Measurements from ENCODE around the gene MYADML2.
A peak's percentile ranks its signal among the peaks of the same experiment; 100 is the strongest.

The MYADML2 gene

GRCh38 chr17:81895400-81895799 lies 51.6 kb downstream of the MYADML2 start:
- TF ChIP-seq GATA1 (IDR thresholded peaks at IDR 0.05; ENCODE audit: low read depth, low read length), result no peak
- TF ChIP-seq POLR2A (IDR thresholded peaks at IDR 0.05; ENCODE audit: low read length), result no peak
- DNase-seq, result no peak

DNA sequence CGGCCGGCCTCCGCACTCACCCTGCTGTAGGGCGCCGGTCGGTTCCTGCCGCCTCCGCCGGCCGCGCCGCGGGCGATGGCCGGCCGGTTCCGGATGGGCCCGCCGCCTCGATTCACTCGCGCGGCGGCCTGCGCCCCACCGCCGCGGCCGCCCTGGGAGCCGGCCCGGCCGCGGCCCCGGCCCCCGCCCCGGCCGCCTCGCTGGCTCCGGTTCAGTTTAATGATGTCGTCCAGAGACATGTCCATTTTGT lies 55.8 kb downstream of the MYADML2 start:
- DNase-seq, result no peak
- no peak for TF ChIP-seq POLR2A (IDR thresholded peaks at IDR 0.05; ENCODE audit: low read length)

DNA sequence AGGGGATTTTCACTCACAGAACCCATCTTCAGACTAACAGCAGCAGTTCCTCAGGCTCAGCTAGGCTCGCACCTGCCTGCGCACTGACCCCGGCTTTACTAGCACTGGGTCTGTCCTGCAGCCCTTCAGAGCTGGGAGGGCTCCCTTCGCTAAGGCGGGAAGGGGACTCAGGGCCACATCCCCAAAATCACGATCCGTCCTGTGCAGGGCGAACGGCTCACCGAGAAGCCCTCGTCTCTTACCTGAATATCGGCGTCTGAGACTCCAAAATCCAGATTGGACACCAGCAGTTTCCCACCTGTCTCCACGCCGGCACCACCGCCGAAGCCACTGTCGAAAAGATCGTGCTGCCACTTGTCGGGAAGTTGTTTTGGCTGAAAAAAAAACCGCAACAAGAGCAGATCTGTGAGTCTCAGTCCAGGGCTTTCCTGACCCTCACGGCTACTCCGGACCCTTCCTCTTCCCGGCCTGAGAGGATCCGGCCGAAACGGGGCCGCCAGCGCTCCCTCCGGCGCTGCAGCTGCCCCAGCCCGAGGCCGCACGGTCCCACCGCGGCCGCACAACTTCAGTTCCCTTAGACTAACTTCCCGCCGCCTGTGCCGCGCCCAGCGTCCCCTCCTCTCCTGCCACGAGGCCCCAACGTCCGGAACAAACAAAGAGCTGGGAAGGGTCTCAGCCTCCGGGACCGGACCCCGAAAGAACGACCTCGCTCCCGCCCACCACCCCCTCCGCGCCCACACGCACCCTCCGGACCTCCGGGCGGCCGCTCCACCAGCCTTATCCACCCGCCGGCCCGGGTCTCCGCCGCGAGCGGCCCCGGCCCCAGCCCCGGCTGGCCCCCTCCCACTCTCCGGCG lies 56.4 kb downstream of the MYADML2 start:
- DNase-seq, result peak; percentile 64 to 67
- no peak for TF ChIP-seq POLR2A (IDR thresholded peaks at IDR 0.05; ENCODE audit: low read length)
- TF ChIP-seq GATA1 (IDR thresholded peaks at IDR 0.05; ENCODE audit: low read depth, low read length), result no peak

Data from erythroblast (primary cell).